HG03060 (cell line): ENCODE measurements around the gene IPCEF1.
A peak's percentile ranks its signal among the peaks of the same experiment; 100 is the strongest.
"Not testable (repeated sequence)": the region's sequence is repeated elsewhere in the genome, so short reads cannot be mapped to it uniquely, and the experiment has no call there.

Source experiments
- ATAC-seq: cut with Tn5 transposase; IDR thresholded peaks from one replicate; pipeline ENCODE4 v1.9.1; 2021; ENCODE audit warnings: low read depth, moderate number of reproducible peaks; ENCODE audit not compliant: unreplicated experiment

IPCEF1 gene

DNA sequence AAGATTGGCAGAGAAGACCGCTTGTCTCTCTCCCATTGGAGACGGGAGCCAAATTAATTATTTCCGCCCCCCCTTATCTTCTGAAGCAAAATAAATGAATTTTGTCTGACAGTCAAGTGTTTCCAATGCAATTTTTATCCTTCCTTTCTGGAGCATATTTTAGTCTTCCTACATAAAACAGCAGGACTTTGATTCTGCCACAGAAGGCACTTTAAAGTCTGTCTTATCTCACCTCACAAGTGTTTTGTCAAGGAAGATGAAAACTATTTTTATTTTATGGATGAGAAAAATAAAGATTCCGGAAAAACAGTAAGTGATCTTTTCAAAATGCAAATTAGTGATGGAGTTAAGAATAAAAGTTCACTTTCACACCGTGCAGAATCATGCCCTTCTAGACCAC, 177.2 kb downstream of the IPCEF1 start:
- no peak for ATAC-seq

DNA sequence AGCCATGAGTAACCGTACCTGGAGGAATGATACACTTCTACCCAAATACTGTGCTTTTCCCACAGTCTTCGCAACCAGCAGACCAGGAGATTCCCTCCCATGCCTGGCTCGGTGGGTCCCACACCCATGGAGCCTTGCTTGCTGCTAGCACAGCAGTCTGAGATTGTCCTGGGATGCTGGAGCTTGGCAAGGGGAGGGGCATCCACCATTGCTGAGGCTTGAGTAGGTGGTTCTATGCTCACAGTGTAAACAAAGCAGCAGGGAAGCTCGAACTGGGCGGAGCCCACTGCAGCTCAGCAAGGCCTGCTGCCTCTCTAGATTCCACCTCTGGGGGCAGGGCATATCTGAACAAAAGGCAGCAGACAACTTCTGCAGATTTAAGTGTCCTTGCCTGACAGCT, 184.2 kb downstream of the IPCEF1 start:
- ATAC-seq: not testable (repeated sequence)

DNA sequence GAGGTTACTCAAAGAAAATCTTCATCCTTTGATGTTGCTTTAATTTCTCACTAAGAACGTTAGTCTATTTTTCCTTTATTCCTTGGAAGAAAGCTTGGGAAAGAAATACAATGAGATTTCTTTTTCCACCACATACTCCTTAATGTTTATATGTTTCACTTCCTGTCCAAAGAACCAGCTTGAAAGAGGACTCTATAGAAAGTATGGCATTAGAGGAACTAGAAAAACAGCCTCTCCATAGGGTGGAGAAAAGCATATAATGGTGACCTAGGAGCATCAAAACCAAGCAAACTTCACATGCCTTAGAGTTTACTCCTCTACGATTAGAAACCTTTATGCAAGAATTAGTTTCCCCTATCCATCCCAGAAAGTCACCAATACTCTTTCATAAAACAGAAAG, 186.5 kb downstream of the IPCEF1 start:
- no peak for ATAC-seq

DNA sequence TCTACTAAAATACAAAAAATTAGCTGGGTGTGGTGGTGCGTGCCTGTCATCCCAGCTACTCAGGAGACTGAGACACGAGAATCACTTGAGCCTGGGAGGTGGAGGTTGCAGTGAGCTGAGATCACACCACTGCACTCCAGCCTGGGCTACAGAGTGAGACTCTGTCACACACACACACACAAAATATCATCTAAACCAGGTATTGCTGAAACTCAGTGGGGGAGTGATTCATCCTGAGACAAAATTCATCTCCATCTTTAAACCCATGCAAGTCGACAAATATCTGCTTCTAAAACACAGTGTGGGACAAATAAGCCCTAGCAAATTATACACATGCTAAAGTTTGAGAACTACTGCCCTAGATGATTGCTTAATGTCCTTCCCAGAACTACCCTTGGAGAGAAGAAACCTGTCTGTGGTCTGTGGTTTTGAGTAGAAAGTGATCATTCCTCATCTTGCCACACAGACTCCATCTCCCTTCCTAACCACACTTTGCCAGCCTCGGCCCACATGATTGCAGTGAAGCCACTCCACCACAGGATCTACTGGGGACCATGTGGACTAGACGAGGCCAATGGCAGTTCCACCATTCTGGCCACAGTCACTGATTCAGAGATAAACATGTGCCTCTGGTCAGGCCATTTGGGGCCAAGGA, 187.3 kb downstream of the IPCEF1 start:
- no peak for ATAC-seq

DNA sequence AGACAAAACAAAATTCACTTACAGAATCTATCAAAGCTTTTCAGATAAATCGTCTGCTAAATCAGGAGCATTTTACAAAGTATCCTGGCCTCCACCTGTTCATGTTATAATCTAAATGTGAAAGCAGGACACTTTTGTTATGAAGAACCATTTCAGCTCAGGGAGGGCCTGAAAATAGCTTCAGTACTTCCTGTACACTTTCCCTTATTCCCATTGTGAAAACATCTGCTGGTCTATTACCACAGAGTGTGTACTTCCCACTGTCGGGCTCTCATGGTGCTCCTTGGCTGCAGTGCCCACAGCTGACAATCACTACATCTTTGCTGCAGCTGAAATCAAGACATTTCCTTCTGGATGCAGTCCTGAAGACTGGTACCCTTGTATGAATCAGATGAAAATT, 189.5 kb downstream of the IPCEF1 start:
- no peak for ATAC-seq

DNA sequence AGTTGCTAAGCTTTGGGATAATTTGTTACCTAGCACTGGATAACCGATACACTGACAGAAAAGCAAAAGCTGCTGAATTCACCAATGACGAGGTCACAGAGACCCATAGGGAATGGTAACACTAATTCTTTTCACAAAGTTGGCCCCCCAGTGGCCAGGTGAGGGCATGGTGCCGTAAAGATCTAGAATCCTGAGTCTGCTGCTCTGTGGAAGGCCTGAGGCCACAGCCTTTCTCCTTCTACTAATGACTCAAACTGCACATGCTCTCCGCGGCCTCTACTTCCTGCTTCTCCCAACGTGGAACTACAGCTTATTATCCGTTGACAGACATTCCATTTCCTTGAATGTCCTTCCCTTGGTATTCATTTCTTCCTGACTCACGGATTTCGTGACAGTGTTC, 190.5 kb downstream of the IPCEF1 start:
- no peak for ATAC-seq

DNA sequence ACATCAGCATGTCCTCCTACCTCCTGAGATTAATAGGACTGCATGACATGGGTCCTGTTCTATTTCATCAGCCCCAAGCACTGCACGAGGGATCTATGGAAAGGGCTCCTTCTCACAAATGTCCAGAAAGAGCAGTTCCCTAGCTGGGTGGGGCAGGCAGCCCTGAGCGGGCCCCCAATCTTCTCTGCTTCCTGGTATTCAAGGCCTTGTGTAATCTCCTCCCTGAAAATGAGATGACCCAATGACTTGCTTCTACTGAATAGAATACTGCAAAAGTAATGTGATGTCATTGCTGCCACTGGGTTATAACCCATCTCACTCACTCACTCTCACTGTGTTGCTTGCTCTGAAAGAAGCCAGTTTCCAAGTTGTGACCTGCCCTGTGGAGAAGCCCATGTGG, 191.1 kb downstream of the IPCEF1 start:
- no peak for ATAC-seq

DNA sequence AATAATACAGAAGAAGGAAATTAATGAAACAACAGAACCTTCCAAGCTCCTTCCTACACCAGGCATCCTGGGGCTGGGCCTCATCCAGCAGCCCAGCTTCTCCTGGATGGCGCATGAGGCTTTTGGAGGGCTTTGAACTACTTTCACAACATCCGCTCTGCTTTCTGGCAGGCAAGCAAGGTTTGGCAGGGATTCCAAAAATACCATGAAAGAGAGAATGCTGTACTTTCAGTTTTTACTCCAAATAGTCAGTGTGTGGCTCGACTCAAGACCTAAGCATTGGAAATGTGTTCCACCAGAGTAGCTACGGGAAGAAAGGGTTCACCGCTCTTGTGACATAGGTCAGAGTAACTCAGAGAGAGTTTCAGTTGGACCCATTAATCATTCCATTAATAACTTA, 192.2 kb downstream of the IPCEF1 start:
- no peak for ATAC-seq

DNA sequence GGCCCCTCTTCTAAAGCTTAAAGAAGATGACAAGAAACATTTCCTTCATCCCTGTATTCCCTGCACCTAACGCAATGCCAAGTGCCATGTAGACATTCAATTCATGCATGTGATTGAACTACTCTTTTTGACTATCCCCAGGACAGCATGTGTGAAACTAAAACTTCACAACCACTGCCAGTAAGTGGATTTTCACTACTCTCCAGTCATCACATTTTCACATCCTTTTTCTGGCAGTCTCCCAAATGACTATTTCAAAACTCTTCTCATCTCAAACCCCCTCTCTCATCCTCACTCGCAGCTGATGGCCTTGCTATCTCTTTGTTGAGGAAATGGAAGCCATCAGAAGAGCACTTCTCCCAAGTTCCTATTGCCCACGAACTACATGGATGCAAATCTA, 194.9 kb downstream of the IPCEF1 start:
- peak; percentile 65 for ATAC-seq

DNA sequence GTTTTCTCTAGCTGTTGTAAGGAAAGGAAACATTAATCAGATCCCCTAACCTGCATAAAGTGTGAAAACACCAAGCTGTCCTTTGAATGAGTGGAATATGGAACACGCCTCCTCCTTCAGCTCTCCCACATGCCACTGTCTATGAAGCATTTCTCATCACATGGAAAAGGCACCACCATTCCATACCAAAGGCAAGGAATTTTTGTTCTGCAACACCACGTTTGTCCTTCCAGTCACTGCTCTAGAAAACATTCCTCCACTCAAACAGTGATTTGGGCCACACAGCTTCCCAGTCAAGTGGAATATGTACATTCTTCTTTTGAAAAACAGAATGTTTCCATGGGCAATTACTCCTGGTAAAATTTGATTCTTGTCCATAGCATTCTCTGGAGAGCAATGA, 197.5 kb downstream of the IPCEF1 start:
- ATAC-seq: no peak

DNA sequence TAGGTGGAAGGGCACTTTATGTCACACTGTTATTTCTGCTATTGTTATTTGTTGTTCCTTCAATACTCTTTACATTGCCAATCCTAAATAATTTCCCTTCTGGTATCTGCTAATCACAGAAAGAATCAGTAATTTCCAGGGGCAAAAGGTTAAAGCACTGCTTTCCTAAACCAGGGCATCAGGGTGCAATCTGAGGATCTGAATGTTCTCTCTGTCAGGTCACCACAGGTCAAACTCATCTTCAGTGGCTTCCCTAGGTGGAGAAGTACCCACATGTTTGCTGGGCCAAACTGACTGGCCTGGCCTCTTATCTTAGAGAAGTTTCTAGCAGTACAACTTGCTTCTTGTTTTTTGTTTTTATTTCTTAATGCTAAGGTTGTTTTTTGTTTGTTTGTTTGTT, 198.9 kb downstream of the IPCEF1 start:
- ATAC-seq: no peak

DNA sequence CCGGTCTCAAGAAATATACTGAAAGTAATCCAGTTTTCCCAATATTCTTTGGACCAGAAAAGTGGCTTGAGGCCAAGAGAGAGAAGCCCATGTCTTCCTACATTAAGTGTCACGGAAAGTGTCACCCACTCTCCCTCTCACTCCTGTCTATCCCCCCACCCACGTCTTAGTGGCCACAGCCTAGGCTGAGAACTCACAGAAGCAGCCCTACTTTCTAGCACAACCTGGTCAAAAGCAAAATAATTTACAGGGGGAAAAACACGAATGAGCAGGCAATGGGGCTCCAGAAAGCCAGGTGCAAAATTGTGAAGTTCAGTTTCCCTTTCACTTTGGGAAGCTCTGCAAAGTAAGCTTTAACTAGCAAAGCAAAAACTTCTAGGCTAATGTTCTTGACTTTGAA, 199.5 kb downstream of the IPCEF1 start:
- ATAC-seq: no peak

DNA sequence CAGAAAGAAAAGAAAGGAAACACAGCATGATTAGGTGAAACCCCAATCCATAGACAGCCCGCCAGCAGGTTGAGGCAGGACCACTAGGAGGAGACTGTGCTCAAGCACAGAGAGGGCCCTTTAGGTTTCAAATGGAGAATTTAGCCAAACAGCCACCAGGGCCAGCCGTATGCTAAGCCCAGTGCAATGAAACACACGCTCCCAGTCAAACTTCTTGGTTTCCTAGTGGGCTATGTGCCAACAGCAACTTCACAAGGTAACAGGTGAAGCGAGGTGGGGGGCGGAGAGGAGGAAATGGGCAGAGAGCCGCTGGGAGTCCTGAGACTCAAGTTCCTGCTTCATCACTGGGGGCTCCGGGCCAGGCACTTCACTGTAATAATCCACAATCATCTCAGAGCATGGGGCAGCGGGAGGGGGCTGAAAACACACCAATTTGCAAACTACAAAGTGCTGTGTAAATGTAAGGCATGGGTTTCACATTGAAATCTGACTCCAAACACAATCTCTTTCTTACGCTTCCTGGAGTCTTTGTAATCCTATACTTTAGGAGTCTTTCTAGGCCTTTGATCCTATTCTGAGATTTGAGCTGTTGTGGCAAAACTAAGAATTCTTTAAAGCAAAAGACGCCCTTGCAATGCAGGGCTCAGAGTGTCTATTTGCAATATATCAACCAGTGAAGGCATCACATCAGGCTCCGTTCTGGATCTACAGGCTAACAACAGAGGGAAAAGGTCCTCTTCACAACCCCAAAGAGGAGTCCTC, 200.3 kb downstream of the IPCEF1 start:
- peak; percentile 64 for ATAC-seq

DNA sequence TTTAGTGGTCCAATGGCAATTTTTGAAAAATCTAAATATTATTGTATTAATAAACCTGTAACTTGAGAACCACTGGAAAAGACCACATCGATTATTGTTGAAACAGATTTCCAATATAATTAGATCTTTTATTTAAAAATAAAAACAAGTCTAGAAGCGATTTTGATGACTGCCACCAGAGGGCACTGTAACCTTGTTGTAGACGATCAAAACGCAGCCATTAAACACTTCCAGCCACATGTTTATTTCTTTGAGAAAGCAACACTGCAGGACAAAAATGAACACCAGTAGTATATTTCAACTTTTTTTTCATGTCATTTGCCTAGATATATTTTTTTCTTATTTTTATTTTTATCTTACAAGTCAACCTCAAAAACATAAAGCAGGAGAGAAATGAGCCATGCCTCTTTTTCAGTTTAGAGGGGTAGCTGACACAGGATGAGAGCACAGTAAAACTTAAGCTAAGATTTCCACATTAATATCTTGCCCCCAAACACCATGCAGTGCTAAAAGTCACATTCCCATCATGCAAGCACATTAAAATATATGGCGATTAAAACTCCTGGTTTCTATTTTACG, 202.1 kb downstream of the IPCEF1 start:
- no peak for ATAC-seq

DNA sequence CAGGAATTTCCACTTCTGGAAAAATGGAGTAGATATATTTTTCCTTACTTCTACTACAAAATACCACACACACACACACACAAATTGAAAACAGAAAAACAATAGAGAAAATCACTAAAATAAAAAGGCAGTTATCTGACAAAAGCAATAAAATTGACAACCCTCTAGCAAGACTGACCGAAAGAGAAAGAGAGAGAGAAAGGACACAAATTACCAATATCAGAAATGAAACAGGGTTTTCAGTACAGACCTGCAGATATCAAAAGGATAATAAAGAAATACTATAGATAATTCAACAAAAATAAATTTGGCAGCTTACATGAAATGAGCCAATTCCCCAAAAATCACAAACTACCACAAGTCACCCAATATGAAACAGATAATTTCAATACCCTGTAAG, 212.8 kb downstream of the IPCEF1 start:
- ATAC-seq: no peak

DNA sequence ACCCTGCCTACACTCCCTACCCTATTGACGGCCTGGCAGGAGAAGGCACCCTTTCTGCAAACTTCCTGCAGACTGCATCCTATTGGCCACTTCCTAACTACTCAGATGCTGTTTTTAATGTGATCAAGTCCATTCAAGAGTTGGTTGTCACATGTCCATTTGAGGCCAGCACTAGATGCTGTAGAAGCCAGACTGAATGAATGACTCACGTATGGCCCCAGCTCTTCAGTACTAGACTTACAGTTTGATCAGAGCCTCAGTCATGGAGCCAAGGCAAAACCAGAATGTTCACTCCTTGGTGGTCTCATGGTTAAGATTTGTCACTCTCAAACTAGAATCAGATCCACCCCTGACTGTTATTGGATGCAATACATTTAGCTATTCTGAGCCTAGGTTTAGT, 215.9 kb downstream of the IPCEF1 start:
- ATAC-seq: no peak

DNA sequence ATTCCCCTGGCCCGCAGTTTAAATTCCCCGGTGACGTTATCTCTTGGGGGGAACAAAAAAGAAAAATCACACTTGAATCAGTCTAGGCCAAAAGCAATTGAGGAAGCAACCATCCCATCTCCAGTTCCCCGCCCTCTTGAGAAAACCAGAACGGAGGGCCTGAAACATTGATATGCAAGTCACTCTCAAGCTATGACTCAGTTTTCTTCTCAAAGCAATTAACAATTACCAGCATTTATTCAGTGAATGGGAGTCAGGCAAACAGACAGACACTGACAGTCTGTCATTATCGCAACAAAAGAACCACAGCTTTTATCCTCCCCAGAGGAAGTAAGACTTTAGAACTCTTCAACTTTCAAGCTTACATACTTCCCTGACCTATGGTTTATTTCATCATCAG, 216.7 kb downstream of the IPCEF1 start:
- ATAC-seq: no peak

DNA sequence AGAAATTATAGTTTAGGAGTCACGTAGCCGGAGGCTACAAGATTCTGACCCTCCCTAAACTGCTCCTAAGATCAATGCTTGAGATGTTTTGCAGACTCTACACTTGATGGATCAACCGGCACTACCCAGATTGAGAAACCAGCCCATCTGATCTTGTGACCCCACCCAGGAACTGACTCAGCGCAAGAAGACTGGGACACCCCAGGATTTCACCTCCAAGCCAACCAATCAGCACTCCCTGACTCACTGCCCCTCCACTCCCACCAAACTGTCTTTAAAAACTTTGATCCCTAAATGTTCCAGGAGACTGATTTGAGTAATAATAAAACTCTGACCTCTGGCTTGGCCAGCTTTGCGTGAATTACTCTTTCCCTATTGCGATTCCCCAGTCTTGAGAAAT, 217.8 kb downstream of the IPCEF1 start:
- ATAC-seq: no peak

DNA sequence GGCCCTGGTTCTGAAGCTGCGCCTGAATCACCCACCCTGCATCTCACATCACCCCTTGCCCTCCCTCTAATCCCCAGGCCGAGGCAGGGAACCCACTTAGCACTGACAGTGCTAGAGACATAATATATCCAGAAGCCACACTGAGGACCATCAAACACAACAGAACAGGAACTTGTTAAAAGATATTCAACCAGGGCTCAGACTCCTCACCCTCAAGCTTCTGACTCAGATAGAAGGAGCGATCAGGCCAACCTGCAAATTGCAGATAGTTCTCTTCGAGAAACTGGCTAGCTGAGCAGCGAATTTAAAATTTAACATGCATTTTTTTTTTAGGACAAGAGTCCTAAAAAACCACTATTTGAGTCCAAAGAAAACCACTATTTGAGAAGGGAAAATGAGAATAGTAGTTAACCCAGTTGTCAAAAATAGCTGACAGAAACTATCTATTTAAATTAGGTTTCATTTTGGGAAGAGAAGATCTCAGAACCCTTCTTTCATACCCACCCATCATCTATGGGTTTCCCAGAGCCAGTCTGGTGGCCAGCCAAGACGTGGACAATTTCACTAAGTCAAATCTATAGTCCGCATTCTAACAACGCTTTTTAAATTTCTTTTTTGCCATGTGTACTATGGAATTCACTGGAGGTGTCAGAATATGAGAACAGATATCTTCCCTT, 222.0 kb downstream of the IPCEF1 start:
- no peak for ATAC-seq

DNA sequence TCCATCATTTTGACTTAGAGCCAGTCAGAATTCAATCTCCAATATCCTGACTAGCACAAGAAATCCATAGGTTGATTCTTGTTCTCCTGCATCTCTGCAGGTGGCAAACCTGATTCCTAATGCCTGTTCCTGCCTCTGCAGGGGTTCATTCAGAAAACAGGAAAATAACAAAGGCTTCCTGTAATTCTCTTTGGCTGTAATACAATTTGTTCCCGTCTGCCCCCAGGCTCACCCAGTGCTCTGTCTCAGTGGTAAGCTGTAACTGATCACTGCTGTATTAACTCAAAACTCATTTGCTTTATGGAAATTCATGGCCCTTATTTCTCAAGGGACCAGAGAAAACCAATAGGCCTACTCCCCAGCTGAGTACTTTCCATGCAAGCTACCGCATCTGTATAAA, 228.9 kb downstream of the IPCEF1 start:
- ATAC-seq: no peak

DNA sequence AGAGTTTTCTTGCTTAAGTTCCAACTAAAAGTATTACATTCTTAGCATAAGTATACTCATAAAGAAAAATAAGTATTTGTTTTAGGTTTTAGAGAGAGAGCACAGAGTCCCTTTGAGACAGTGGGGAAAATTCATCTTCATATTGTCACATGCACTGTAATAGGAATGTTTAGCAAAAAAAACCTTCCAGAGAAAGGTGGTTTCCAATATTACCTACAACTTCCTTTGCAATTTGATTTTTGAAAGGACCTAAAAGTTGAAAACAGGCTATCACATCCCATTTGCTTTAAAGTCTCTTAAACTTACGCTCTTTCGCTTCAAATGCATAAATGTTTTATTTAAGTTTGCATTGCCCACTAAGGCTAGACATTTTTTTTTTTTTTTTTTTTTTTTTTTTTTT, 231.2 kb downstream of the IPCEF1 start:
- no peak for ATAC-seq
